ENCODE data around the gene COL11A1.
"Not testable (repeated sequence)": the region's sequence is repeated elsewhere in the genome, so short reads cannot be mapped to it uniquely, and the experiment has no call there.

Gene COL11A1

GRCh38 chr1:103084181-103084580, 24.1 kb downstream of the COL11A1 start:
- DNase-seq (ENCODE audit: low read depth, low spot score): peak; percentile 31

GRCh38 chr1:103075316-103076000, 32.9 kb downstream of the COL11A1 start:
- no peak for DNase-seq (ENCODE audit: low read depth, low spot score)

- no peak for DNase-seq (ENCODE audit: low read depth, low spot score)
These were observed 34.1 kb downstream of the COL11A1 start for GRCh38 chr1:103074224-103074623.

- no peak for DNase-seq (ENCODE audit: low read depth, low spot score)
These were observed 39.1 kb downstream of the COL11A1 start for GRCh38 chr1:103069201-103069600.

- DNase-seq (ENCODE audit: low read depth, low spot score): no peak
These were observed 44.4 kb downstream of the COL11A1 start for GRCh38 chr1:103063921-103064320.

GRCh38 chr1:103058391-103058790, 49.9 kb downstream of the COL11A1 start:
- no peak for DNase-seq (ENCODE audit: low read depth, low spot score)

GRCh38 chr1:103056423-103056822, 51.9 kb downstream of the COL11A1 start:
- peak; percentile 6 for DNase-seq (ENCODE audit: low read depth, low spot score)

- DNase-seq (ENCODE audit: low read depth, low spot score): not testable (repeated sequence)
These were observed 80.2 kb downstream of the COL11A1 start for GRCh38 chr1:103028110-103028509.

GRCh38 chr1:103025858-103026409, 82.4 kb downstream of the COL11A1 start:
- no peak for DNase-seq (ENCODE audit: low read depth, low spot score)

GRCh38 chr1:103024051-103024450, 84.3 kb downstream of the COL11A1 start:
- no peak for DNase-seq (ENCODE audit: low read depth, low spot score)

- no peak for DNase-seq (ENCODE audit: low read depth, low spot score)
These were observed 106.3 kb downstream of the COL11A1 start for GRCh38 chr1:103002005-103002404.

- DNase-seq (ENCODE audit: low read depth, low spot score): no peak
These were observed 129.4 kb downstream of the COL11A1 start for GRCh38 chr1:102978874-102979273.

GRCh38 chr1:102977292-102977691, 131.0 kb downstream of the COL11A1 start:
- no peak for DNase-seq (ENCODE audit: low read depth, low spot score)

GRCh38 chr1:102970496-102971078, 137.7 kb downstream of the COL11A1 start:
- DNase-seq (ENCODE audit: low read depth, low spot score): peak; percentile 65

GRCh38 chr1:102967786-102968185, 140.5 kb downstream of the COL11A1 start:
- DNase-seq (ENCODE audit: low read depth, low spot score): no peak

GRCh38 chr1:102961549-102961948, 146.8 kb downstream of the COL11A1 start:
- no peak for DNase-seq (ENCODE audit: low read depth, low spot score)

GRCh38 chr1:102954576-102954975, 153.7 kb downstream of the COL11A1 start:
- no peak for DNase-seq (ENCODE audit: low read depth, low spot score)

- DNase-seq (ENCODE audit: low read depth, low spot score): no peak
These were observed 155.9 kb downstream of the COL11A1 start for GRCh38 chr1:102952400-102952799.

- DNase-seq (ENCODE audit: low read depth, low spot score): no peak
These were observed 166.0 kb downstream of the COL11A1 start for GRCh38 chr1:102942324-102942723.

- peak; percentile 10 for DNase-seq (ENCODE audit: low read depth, low spot score)
These were observed 166.9 kb downstream of the COL11A1 start for GRCh38 chr1:102941366-102941947.

- no peak for DNase-seq (ENCODE audit: low read depth, low spot score)
These were observed 170.9 kb downstream of the COL11A1 start for GRCh38 chr1:102937401-102937800.

- DNase-seq (ENCODE audit: low read depth, low spot score): not testable (repeated sequence)
These were observed 175.0 kb downstream of the COL11A1 start for GRCh38 chr1:102933362-102933761.

GRCh38 chr1:102919659-102920058, 188.7 kb downstream of the COL11A1 start:
- DNase-seq (ENCODE audit: low read depth, low spot score): peak; percentile 28
